Measurements from ENCODE around the gene WBP2. TPM values are rescaled to one million over a fixed set of nuclear protein-coding genes. Genes with fewer than 3 reads are reported as not detected.

The WBP2 gene
- polyA plus RNA-seq, 3 donors, result 62.4 to 93.3 (median 67.9) TPM

DNA sequence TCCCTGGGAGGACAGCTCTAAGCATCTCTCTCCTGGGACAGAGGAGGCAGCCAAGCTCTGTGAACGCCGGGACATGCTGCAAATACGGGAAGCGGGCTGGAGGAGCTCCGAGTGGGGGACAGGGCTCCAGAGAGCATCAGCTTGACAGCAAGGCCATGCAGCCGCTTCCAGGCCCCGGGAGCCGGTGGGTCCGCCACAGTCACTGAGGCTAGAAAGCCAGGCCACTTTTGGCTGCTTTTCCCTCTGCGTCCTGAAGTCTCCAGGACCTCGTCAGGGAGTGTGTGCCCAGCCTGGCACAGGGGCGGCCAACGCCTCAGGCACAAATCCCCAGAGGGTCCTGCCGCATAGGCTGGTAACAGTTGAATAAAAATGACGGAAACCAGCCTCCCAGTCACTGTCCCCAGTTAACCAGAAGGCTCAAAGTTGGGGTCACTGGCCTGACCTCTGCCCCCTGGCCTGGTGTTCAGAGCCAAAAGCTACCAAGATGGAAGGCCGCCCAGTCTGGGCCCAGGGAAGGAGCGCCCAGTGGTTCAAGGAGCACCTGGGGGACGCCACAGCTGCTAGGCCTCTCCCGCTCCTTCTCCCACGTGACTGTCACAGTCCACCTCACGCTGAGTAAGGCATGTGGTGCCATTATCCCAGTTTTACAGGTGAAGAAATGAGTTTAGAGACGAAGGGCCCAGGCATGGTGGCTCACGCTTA, 44.8 kb upstream of the WBP2 start:
- H3K4me3 Mint-ChIP-seq, result no peak overlapping the region
- intact Hi-C loops (cut with micrococcal nuclease), result loop anchor here in 1 of 2 donors (5.0 kb wide), 2 partner anchors 42 to 43 kb away; partner anchors contain the start of genes FBF1 and WBP2
- H3K79me2 ChIP-seq (ENCODE audit: insufficient read depth, low read length), result peaks cover 23% of the 10 kb centered on the region
- H4K20me1 ChIP-seq (ENCODE audit: insufficient read depth, low read length), result peaks cover 4% of the 10 kb centered on the region
- no peak overlapping the region for H3K27ac ChIP-seq (ENCODE audit: low read depth in 1 of 2, low read length in 2 of 2)
- H3K4me3 ChIP-seq (replicated peaks in 1 of 3; ENCODE audit: low read depth in 2 of 3, low read length in 3 of 3), result no peak overlapping the region
- H3K27ac Mint-ChIP-seq, result peak overlapping the region in 1 of 7 donors; percentile 6
- H3K4me2 ChIP-seq (replicated peaks; ENCODE audit: extremely low read depth, low read length, poor library complexity, severe bottlenecking), result no peak overlapping the region
- H3K36me3 Mint-ChIP-seq, result peaks cover 33 to 51% of the 10 kb centered on the region in 2 donors
- H3K9ac ChIP-seq (ENCODE audit: insufficient read depth, low read length, poor library complexity, severe bottlenecking), result no peak overlapping the region
- DNase-seq, result no peak
- no peak overlapping the region for H2AFZ ChIP-seq (ENCODE audit: insufficient read depth, low read depth, low read length, poor library complexity, severe bottlenecking)
- peaks cover 0 to 2% (median 0%) of the 10 kb centered on the region in 7 donors for H3K9me3 Mint-ChIP-seq
- WGBS (ENCODE audit: insufficient coverage), result over 99% methylated on average over 23 of the region's 23 CpGs
- H3K27me3 ChIP-seq (ENCODE audit: control insufficient read depth in 2 of 2, insufficient read depth in 2 of 2, low read length in 2 of 2), result no peaks in the 10 kb centered on the region
- peaks cover 25 to 30% of the 10 kb centered on the region in 2 donors for H3K4me1 ChIP-seq (ENCODE audit: control insufficient read depth in 1 of 2, insufficient read depth in 2 of 2, low read length in 2 of 2)
- TF ChIP-seq, protein P1, sequence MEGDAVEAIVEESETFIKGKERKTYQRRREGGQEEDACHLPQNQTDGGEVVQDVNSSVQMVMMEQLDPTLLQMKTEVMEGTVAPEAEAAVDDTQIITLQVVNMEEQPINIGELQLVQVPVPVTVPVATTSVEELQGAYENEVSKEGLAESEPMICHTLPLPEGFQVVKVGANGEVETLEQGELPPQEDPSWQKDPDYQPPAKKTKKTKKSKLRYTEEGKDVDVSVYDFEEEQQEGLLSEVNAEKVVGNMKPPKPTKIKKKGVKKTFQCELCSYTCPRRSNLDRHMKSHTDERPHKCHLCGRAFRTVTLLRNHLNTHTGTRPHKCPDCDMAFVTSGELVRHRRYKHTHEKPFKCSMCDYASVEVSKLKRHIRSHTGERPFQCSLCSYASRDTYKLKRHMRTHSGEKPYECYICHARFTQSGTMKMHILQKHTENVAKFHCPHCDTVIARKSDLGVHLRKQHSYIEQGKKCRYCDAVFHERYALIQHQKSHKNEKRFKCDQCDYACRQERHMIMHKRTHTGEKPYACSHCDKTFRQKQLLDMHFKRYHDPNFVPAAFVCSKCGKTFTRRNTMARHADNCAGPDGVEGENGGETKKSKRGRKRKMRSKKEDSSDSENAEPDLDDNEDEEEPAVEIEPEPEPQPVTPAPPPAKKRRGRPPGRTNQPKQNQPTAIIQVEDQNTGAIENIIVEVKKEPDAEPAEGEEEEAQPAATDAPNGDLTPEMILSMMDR (IDR thresholded peaks at IDR 0.05), result no peak
- peaks cover 19% of the 10 kb centered on the region for H3K4me1 Mint-ChIP-seq
- peaks cover 42 to 44% of the 10 kb centered on the region in 2 donors for H3K36me3 ChIP-seq (replicated peaks in 1 of 2; ENCODE audit: control insufficient read depth in 1 of 2, insufficient read depth in 2 of 2, low read length in 2 of 2)
- H3K9me3 ChIP-seq (replicated peaks in 1 of 2; ENCODE audit: control insufficient read depth in 1 of 2, insufficient read depth in 1 of 2, low read length in 2 of 2), result no peaks in the 10 kb centered on the region
- H3K27me3 Mint-ChIP-seq (ENCODE audit: low read depth in 3 of 3), result peaks cover 0 to 2% (median 2%) of the 10 kb centered on the region in 3 donors

DNA sequence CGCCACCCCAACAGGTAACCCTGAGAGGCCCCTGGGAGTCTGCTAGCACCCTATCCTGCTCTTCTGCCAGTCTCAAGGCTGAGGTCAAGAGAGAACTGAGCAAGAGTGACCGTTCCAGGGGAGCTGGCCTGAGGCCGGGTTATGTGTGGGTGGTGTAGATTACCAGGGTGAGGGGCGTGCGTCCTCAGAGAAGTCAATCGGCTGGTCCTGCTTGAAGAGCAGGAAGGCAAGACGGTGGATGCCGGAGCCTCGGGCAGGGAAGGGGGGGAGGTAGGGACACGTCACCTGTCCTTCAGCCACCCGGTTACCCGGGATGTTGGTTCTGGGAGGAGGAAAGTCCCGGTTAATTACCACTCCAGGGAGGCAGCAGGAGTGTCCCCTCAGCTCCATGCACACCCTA, 44.2 kb upstream of the WBP2 start:
- peaks cover 21% of the 10 kb centered on the region for H3K4me1 Mint-ChIP-seq
- Histone ChIP-seq H3K4me1 (ENCODE audit: control insufficient read depth in 1 of 2, insufficient read depth in 2 of 2, low read length in 2 of 2) (peaks cover 26 to 31% of the 10 kb centered on the region in 2 donors), H3K9ac (ENCODE audit: insufficient read depth, low read length, poor library complexity, severe bottlenecking) (no peak overlapping the region), H3K27me3 (ENCODE audit: control insufficient read depth in 2 of 2, insufficient read depth in 2 of 2, low read length in 2 of 2) (no peaks in the 10 kb centered on the region), H3K4me3 (replicated peaks in 1 of 3; ENCODE audit: low read depth in 2 of 3, low read length in 3 of 3) (no peak overlapping the region), H3K36me3 (replicated peaks in 1 of 2; ENCODE audit: control insufficient read depth in 1 of 2, insufficient read depth in 2 of 2, low read length in 2 of 2) (peaks cover 42 to 44% of the 10 kb centered on the region in 2 donors), H2AFZ (ENCODE audit: insufficient read depth, low read depth, low read length, poor library complexity, severe bottlenecking) (no peak overlapping the region), H3K9me3 (replicated peaks in 1 of 2; ENCODE audit: control insufficient read depth in 1 of 2, insufficient read depth in 1 of 2, low read length in 2 of 2) (no peaks in the 10 kb centered on the region), H3K79me2 (ENCODE audit: insufficient read depth, low read length) (peaks cover 27% of the 10 kb centered on the region), H3K27ac (ENCODE audit: low read depth in 1 of 2, low read length in 2 of 2) (no peak overlapping the region), H3K4me2 (replicated peaks; ENCODE audit: extremely low read depth, low read length, poor library complexity, severe bottlenecking) (no peak overlapping the region), H4K20me1 (ENCODE audit: insufficient read depth, low read length) (peaks cover 6% of the 10 kb centered on the region)
- peaks cover 0 to 2% (median 0%) of the 10 kb centered on the region in 7 donors for H3K9me3 Mint-ChIP-seq
- TF ChIP-seq, protein P1 (IDR thresholded peaks at IDR 0.05), result no peak
- H3K27ac Mint-ChIP-seq, result peak overlapping the region in 1 of 7 donors; percentile 77
- peaks cover 0 to 3% (median 2%) of the 10 kb centered on the region in 3 donors for H3K27me3 Mint-ChIP-seq (ENCODE audit: low read depth in 3 of 3)
- H3K36me3 Mint-ChIP-seq, result peaks cover 33 to 51% of the 10 kb centered on the region in 2 donors
- no peak overlapping the region for H3K4me3 Mint-ChIP-seq
- WGBS (ENCODE audit: insufficient coverage), result 98% methylated on average over 6 of the region's 13 CpGs
- no peak for DNase-seq
- intact Hi-C loops (cut with micrococcal nuclease), result loop anchor here in 1 of 2 donors (5.0 kb wide), 1 partner anchor 42 kb away; the partner anchor contains the start of gene WBP2

All from CD14-positive monocyte (primary cell).